HG02610 (cell line): ENCODE results near the gene SAMD7.
A peak's percentile ranks its signal among the peaks of the same experiment; 100 is the strongest.

Experiments
- ATAC-seq: cut with Tn5 transposase; IDR thresholded peaks from one replicate; pipeline ENCODE4 v1.9.1; 2021; ENCODE audit warnings: mild to moderate bottlenecking, moderate library complexity; ENCODE audit not compliant: unreplicated experiment

The SAMD7 gene, protein sequence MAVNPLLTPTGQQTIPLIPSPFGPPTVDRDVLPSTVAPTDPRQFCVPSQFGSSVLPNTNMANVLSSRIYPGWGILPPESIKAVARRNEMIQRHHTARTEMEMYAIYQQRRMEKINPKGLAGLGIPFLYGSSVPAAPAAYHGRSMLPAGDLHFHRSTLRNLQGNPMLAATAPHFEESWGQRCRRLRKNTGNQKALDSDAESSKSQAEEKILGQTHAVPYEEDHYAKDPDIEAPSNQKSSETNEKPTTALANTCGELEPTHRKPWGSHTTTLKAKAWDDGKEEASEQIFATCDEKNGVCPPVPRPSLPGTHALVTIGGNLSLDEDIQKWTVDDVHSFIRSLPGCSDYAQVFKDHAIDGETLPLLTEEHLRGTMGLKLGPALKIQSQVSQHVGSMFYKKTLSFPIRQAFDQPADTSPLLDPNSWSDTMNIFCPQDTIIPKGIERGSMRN

DNA sequence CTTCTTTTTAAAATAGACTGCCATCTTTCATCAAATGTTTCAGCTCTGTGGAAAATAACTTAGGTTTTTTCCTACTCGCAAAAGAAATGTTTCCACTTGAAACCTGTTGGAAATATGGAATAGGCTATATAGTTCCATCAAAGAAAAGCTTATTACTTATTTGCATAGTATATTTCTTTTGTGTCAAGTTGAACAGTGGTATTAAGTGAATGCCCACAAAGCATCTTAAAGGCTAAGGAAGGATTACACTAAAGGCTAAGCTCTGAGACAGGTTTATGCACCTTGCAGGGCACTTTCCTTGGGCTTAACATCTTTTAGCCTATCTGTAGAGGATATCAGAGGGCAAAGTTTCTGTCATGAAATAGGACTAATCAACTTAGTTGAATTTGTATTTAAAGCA lies at the start of gene SAMD7:
TSS of gene SAMD7 (plus strand) at position 301 of the 400 bp plus-strand sequence. CDS start 7,927 bp downstream, outside the sequence.
- no peak for ATAC-seq

DNA sequence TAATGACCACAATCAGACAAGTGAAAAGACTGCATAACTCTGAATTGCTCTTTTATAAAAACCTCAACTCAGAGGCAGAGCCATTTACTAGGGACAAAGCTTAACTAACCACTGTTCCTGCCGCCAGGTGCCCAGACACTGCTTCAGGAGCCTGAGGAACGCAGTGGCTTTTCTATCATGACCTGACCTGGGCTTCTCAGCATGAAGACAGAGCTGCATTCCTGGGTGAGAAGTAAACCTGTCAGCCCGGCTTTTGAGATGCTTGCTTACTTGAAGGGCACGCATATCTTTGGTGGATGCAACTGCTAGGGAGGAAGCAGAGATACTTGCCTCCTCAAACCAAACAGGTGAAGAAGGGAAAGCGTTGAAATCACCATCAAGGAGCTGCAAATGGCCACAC lies 49.5 kb upstream of the SAMD7 start:
- ATAC-seq: no peak

DNA sequence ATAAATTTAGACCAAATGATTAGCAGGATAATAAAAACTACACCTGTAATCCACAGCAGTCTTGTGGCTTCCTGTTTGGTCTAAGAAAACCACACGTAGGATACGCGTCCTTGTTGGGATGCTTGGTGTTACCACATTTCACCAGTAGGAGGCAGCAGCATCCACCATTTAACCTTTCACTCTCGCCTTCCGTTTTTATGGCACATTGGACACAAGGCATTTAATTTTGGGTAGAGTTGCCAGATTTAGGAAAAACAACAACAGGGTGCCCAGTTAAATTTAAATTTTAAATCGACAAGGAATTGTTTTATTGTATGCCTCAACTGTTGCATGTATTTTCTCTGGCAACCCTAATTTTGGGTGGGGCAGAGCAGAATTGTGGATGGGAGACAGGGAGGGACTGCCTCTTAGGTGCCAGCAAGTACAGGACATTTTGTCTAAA lies 47.9 kb upstream of the SAMD7 start:
- ATAC-seq: peak; percentile 59

DNA sequence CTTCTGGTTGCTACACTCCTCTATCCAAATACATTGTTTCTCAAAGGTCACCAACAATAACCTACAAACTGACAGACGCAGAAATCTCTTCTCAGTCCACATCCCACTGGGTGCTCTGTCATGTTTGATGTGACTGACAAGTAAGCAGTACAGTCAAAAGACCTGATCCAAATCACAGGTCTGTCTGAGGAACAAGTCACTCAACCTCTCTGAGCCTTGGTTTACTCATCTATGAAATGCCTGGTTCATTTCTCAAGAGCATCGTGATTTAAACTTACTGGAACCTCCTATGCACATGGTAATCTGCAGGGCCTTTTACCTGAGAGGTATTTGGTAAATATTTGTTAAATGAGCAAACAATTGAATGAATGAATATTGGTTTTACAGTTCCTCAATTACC lies 47.1 kb upstream of the SAMD7 start:
- ATAC-seq: no peak

DNA sequence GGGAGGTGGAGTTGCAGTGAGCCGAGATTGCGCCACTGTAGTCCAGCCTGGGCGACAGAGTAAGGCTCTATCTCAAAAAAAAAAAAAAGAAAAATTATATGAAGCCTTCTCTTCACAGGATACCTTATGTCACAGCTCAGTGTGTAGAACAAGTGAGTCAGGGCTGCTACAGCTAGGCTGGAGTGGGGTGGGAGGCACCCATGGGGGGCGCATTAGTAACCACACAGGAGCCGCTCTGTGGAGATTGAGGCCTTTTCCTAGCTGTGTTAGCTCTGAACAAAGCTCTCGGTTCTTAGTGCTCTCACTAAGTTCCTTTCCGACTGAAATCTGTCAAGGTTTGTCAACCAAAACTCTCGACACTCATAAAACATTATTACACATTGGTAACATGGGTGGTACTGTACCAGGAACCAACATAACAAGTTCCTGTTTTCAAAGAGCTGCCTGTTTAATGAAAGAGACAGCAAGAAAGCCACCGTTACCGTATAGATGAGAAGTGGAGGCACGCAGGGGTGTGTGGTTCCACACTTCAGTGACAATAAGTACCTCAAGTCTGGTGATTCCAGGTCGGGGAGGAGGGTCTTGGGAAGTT lies 46.1 kb upstream of the SAMD7 start:
- ATAC-seq: peak; percentile 50

DNA sequence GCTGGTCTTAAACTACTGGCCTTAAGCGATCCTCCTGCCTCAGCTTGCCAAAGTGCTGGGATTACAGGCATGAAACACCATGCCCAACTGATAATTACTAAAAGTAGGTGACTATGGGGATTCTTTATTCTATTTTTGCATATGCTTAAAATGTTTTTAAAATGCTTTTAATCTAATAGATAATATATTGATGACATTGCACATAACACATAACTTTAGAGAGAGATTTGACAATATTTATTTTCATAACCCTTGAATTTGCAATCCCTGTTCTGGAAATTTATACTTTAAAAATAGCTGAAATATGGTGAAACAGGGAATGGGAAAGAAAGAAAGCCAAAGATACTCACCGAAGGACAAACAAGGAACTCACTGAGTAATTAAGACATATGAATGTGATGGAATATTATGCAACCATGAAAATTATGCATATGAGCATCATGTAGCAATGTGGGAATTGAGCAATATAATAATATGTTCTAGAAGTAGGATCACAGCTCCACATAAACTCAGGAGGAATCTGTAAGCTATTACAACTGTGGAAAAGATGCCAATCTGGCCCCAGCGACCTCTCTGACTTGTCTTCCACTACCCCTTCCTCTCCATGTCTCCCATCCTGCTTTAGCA lies 43.7 kb upstream of the SAMD7 start:
- ATAC-seq: no peak

DNA sequence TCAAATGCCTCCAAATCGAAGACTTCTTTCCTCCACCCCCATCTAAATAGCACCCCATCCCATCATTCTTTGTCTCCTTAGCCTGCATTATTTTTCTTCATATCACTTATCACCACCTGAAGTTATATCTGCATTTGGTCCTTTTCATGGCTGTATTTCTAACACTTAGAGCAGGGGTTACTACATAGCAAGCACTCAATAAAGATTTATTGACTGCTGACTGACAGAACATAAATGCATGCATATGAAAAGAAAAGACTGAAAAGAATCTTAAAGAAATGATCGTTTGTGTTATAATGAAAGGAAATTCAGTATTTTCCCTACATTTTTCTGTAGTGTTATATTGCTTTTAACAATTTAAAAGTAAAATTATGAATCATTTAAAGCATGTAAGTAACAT lies 43.0 kb upstream of the SAMD7 start:
- ATAC-seq: no peak

DNA sequence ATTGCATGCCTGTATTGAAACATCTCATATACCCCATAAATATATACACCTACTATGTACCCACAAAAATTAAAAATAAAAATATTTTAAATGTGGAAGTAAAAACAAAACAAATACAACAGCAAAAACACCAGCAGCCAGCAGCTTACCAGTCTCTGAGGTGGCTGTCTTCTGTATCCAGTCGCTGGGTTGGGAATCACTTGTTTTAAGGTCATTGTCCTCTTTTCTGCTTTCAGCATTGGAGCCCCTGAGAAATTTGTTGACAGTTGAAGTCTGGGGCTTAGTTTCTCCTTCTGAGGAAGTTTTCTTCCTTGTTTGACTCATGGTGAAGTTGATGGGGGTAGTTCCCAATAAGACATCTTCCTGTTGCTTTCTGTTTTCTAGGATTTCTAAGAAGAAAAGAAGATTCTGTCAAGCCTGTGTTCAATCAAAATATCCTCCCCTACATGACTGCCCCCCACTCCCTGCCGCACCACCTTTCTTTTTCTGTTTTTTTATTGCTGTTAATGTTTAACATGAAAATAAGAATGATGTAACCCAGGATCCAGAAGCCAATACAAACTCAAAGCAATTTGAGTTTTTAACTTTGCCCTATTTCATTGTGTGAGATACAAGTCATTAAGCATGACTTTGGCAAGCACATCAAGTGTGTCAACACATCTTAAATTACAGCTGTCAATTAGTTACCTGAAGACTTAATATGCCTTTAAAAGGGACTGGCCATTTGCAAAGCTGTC lies 41.7 kb upstream of the SAMD7 start, which contains the start of gene LRRC31:
TSS of gene LRRC31 (minus strand) at position 452 of the 737 bp plus-strand sequence. CDS start at position 324, 128 bp downstream.
- no peak for ATAC-seq

DNA sequence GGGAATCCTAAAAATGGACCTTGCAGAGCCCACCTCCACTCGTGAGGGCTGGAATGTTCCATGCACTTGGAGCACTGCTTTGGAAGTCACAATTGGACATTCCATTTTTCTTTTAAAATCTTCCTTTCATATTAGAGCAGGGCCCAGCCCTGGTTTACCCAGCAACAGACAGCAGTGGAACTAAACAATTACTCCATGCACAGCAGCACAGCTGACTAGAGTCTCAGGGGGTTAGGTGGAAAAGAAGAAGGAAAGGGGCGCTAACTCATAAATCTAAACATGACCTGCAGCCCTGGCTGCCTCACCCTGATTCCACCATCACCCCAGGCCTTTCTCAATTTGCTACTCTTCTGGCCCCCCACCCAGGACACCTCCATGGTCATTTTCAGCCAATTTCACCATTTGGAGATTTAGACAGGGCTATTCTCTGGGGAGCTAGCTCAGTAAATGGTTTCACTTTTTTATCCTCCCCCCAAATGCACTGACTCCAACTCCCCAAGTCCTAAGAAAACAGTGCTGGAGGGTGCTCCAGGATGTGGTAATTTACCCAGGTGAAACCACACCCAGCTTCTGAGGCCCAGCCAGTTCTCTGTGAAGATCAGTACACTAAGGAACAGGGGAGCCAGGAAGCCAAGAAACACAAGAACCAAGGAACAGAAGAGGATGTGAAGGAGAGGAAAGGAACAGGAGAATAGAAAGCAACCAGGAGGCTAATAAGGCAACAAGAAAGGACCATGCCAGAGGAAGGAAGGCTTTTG lies 40.1 kb upstream of the SAMD7 start:
- no peak for ATAC-seq

DNA sequence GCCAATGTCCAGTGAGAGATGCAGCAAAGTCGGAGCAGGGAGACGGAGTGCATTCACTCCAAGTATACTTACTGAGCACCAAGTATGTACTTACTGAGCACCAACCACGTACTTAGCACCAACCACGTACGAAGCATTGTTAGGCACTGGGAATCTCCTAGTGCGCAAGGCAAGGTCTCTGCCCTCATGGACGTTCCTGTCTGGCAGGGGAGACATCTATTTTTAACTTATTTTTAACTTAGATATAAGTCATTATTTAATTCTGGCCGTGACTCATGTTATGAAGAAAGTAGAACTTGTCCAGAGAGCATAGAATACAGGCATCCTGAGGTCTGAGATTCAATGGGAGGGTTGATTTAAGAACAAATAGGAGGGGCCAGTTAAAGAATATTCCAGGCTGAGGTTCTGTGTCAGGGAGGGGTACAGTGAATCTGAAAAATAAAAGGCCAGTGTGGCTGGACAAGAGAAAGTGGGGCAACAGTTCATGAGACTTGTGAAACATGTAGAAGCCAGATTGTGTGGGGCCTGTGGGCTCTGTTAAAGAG lies 32.3 kb upstream of the SAMD7 start:
- no peak for ATAC-seq

DNA sequence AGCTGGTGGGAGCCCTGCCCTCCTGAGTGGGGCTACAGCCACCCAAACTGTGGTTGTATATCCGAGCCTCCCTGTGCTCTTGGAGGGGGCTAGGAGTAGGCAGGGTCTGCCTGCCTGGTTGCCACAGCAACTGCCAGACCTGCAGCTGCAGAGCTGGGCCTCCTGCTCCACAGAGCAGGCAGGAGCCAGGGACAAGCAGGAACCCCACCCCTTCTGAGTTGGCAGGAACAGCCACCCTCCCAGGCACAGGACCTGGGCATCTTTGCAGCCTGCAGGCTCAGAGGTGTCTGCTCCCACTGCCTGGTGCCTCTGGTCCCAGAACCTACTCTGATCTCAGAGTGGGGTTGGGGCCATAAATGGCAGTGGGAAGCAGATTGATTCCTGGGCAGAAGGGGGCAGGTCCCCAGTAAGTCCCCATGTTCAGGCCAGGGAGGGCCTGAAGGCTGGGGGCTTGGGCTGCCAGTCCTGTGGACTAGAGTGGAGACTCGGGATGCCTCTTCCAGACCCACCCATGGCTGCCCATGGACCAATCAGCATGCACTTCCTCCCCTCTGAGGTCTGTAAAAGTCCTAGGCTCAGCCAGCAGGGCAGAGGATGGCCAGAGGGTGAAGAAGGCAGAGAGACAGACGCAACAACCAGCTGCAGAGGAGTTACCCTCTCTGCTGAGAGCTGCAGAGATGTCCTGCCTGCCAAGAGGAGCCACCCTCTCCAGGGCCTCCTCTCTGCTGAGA lies 31.4 kb upstream of the SAMD7 start:
- ATAC-seq: no peak

DNA sequence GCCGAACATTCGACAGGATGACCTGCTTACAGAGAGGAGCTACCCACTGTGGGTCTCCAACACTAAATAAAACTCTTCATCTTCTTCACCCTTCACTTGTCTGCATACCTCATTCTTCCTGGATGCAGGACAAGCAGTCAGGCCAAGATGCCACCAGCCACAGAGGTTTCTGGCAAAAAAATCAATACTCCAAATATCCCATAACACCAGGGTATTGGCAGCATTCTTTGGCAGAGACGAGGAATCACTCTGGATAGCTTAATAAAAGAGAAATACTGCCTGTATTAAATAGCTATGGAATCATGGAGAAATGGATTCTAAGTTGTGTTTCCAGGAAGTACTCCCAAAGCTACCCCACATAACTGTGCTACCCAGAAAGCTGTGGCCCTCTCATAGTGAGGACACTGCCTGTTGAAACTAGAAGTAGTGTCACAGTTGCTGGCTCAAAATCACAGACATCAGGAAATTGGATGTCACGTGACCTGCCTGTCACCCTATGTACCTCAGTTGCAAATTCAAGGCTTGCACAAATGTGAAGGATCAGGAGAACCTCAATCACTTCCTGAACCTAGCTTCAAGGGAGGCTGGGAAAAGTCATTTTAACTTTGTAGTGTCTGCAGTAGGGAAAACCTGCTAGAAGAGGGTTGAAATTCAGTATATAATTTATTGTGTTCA lies 30.7 kb upstream of the SAMD7 start:
- ATAC-seq: no peak

DNA sequence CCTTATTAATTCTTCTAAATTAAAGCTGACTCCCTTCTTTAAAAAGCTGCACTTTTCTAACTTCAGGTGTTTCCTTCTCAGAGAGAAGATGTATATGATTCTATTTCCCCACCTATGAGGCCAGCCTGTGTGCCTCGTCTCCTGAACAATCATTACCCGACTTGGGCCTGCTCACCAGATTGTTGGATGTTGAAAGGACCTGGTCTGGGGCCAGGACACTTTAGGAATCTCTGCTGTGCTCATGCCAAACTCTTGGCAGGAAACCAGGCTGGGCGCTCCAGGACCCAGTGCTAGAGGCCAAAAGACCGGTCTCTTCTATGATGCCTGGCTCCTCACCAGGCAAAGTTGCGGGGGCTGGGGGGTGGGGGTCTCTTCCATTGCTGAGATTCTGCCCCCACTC lies 24.7 kb upstream of the SAMD7 start:
- ATAC-seq: no peak

DNA sequence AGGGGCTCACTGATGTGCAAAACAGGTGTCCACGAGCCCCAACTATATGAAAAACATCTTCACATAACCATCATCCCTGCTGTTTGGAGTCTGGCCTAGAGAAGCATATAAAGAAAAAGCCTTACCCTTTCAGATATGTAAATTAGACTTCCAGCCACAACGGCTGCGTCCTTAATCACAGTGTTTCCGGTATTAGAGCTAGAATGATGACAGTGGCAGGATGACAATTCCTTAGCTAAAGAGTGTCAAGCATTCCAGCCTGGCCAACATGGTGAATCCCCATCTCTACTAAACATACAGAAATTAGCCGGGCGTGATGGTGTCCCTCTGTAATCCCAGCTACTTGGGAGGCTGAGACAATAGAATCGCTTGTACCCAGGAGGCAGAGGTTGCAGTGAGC lies 19.5 kb upstream of the SAMD7 start:
- ATAC-seq: no peak

DNA sequence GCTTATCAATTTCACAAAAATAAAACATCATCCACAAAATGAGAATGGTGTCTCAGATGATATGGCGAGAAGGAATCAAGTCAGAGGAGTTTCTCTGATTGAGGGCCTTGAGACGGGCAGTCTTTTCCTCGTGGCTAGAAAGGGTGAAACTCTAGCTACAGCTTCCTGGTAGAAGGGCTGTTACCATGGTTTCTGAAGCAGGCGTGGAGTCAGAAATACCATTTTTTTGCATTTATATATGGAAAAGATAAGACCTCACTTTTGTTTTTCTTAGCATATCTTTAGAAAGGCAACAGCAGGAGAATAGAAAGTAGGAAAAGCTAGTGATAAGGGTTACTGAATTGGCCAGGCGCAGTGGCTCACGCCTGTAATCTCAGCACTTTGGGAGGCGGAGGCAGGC lies 17.3 kb upstream of the SAMD7 start:
- ATAC-seq: no peak

DNA sequence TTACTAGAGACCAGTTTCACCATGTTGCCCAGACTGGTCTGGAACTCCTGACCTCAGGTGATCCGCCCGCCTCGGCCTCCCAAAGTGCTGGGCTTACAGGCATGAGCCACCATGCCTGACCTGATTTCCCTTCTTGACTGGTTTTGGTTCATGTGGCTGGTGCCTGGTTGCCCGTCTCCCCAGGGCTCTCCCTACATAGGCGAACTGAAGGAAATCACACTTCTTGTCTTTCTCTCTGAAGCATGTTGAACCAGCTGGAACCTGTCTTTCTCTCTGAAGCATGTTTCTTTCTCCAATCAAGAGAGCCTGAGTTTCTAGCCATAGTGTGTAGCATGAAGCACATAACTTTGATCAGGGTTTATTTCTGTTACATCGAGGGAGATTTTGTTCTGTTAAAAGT lies 16.3 kb upstream of the SAMD7 start:
- no peak for ATAC-seq

DNA sequence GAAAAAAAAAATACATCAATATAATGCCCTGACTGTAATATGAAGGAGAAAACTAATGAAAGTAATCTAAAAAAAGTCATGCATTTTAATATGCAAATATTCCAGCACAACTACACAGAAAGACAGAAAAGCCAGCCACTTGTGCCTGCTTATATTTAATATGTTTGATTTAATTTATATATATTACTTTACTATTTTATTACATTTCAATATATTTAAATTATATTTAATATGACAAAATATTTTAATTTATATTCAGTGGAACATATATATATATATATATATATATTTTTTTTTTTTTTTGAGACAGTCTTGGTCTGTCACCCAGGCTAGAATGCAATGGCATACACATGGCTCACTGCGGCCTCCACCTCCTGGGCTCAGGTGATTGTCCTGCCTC lies 14.1 kb upstream of the SAMD7 start:
- ATAC-seq: no peak

DNA sequence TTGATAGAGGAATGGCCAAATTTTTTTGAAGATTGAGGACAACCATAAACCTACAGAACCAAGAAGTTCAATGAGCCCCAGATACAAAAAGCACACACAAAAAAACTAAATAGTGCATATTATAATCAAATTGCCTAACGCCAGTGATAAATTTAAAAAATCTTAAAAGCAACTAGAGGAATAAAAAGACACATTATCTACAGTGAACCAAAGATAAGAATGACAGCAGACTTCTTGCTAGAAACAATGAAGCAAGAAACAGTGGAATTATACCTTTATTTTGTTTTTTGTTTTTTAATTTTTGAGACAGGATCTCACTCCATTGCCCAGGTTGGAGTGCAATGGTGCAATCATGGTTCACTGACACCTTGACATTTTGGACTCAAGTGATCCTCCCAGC lies 9.9 kb upstream of the SAMD7 start:
- no peak for ATAC-seq

DNA sequence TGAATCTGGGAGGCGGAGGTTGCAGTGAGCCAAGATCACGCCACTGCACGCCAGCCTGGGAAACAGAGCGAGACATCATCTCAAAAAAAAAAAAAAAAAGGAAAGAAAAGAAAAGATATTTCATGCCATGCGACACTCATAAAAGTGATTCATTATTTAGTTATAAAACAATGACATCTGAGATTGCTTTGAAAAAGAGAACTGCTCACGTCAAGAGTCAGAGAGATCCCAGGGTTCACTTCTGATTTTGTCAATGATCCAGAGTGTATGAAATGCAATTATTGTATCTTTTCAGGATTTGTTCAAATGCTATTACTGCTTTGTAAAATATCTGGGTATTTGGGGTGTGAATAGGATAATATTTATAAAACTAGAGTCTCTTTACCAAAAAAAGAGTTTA lies 6.0 kb upstream of the SAMD7 start:
- no peak for ATAC-seq
